GM19395 (cell line): ENCODE measurements around the gene PPP1R26.
"Not testable (repeated sequence)": the region's sequence is repeated elsewhere in the genome, so short reads cannot be mapped to it uniquely, and the experiment has no call there.

Experiments used
- ATAC-seq: cut with Tn5 transposase; IDR thresholded peaks from one replicate; pipeline ENCODE4 v1.9.1; 2021; ENCODE audit warnings: mild to moderate bottlenecking, moderate library complexity; ENCODE audit not compliant: unreplicated experiment

Gene PPP1R26

GRCh38 chr9:135479469-135480052 is at the start of gene PPP1R26:
Gene PPP1R26, plus strand, starts transcription at chr9:135479782. Its CDS starts 4,729 bp downstream, at chr9:135484511.
- no peak for ATAC-seq

- no peak for ATAC-seq
Observed at GRCh38 chr9:135437259-135437658, 42.3 kb upstream of the PPP1R26 start.

- ATAC-seq, result not testable (repeated sequence)
Observed at GRCh38 chr9:135437696-135438095, 41.9 kb upstream of the PPP1R26 start.

- ATAC-seq, result not testable (repeated sequence)
Observed at GRCh38 chr9:135438581-135439232, 40.9 kb upstream of the PPP1R26 start.

GRCh38 chr9:135439514-135439913 is 40.1 kb upstream of the PPP1R26 start:
- not testable (repeated sequence) for ATAC-seq

- ATAC-seq, result no peak
Observed at GRCh38 chr9:135439916-135440315, 39.7 kb upstream of the PPP1R26 start.

GRCh38 chr9:135440620-135441019 is 39.0 kb upstream of the PPP1R26 start:
- no peak for ATAC-seq

GRCh38 chr9:135441105-135442071 is 38.2 kb upstream of the PPP1R26 start:
- ATAC-seq, result not testable (repeated sequence)

- ATAC-seq, result no peak
Observed at GRCh38 chr9:135442075-135442474, 37.5 kb upstream of the PPP1R26 start.

GRCh38 chr9:135443797-135444425 is 35.7 kb upstream of the PPP1R26 start:
- ATAC-seq, result no peak

GRCh38 chr9:135447126-135447525 is 32.5 kb upstream of the PPP1R26 start:
- ATAC-seq, result no peak

- no peak for ATAC-seq
Observed at GRCh38 chr9:135448663-135449100, 30.9 kb upstream of the PPP1R26 start.

GRCh38 chr9:135449532-135449931 is 30.1 kb upstream of the PPP1R26 start:
- not testable (repeated sequence) for ATAC-seq

GRCh38 chr9:135450956-135451355 is 28.6 kb upstream of the PPP1R26 start:
- no peak for ATAC-seq

GRCh38 chr9:135451909-135452308 is 27.7 kb upstream of the PPP1R26 start:
- ATAC-seq, result not testable (repeated sequence)

- no peak for ATAC-seq
Observed at GRCh38 chr9:135454737-135455136, 24.8 kb upstream of the PPP1R26 start.

GRCh38 chr9:135455401-135456030 is 24.1 kb upstream of the PPP1R26 start:
- no peak for ATAC-seq

- no peak for ATAC-seq
Observed at GRCh38 chr9:135456436-135457104, 23.0 kb upstream of the PPP1R26 start.

GRCh38 chr9:135458478-135458877 is 21.1 kb upstream of the PPP1R26 start:
- not testable (repeated sequence) for ATAC-seq

- no peak for ATAC-seq
Observed at GRCh38 chr9:135461936-135462335, 17.6 kb upstream of the PPP1R26 start.
